ENCODE results near the gene EGFL7. TPM values are rescaled to one million over a fixed set of nuclear protein-coding genes. Genes with fewer than 3 reads are reported as not detected.

The EGFL7 gene
- total RNA-seq, 1 donor = 3.3 TPM

- H2AFZ ChIP-seq (ENCODE audit: low read length) = no peak overlapping the region
- H3K79me2 ChIP-seq (ENCODE audit: insufficient read depth, low read length) = no peaks in the 10 kb centered on the region
- DNase-seq (ENCODE audit: insufficient read length, low spot score, missing footprints) = no peak
- no peaks in the 10 kb centered on the region for H4K20me1 ChIP-seq (ENCODE audit: insufficient read depth, low read length)
- peaks cover 4% of the 10 kb centered on the region for H3K27me3 ChIP-seq (ENCODE audit: insufficient read depth, low read length)
- H3K4me1 ChIP-seq (ENCODE audit: insufficient read depth, low read length) = no peaks in the 10 kb centered on the region
- no peak overlapping the region for H3K27ac ChIP-seq (ENCODE audit: low read depth, low read length)
- no peak for TF ChIP-seq CTCF (IDR thresholded peaks at IDR 0.05; ENCODE audit: extremely low read depth, low read depth, low read length)
- no peaks in the 10 kb centered on the region for H3K9me3 ChIP-seq (ENCODE audit: low read depth, low read length)
- H3K36me3 ChIP-seq (ENCODE audit: insufficient read depth, low read length) = no peaks in the 10 kb centered on the region
- H3K4me3 ChIP-seq (ENCODE audit: insufficient read depth, low read length) = no peak overlapping the region
- H3K4me2 ChIP-seq (ENCODE audit: insufficient read depth, low read length) = no peak overlapping the region
Measured at GRCh38 chr9:136656183-136656738, 6.5 kb upstream of the EGFL7 start.

- Histone ChIP-seq H3K4me2 (ENCODE audit: insufficient read depth, low read length) (no peak overlapping the region), H3K27me3 (ENCODE audit: insufficient read depth, low read length) (peaks cover 4% of the 10 kb centered on the region), H3K9me3 (ENCODE audit: low read depth, low read length) (no peaks in the 10 kb centered on the region), H4K20me1 (ENCODE audit: insufficient read depth, low read length) (no peaks in the 10 kb centered on the region), H3K79me2 (ENCODE audit: insufficient read depth, low read length) (no peaks in the 10 kb centered on the region), H3K4me1 (ENCODE audit: insufficient read depth, low read length) (no peaks in the 10 kb centered on the region), H3K4me3 (ENCODE audit: insufficient read depth, low read length) (no peak overlapping the region), H3K27ac (ENCODE audit: low read depth, low read length) (no peak overlapping the region), H2AFZ (ENCODE audit: low read length) (no peak overlapping the region), H3K36me3 (ENCODE audit: insufficient read depth, low read length) (no peaks in the 10 kb centered on the region)
- no peak for DNase-seq (ENCODE audit: insufficient read length, low spot score, missing footprints)
- TF ChIP-seq CTCF (IDR thresholded peaks at IDR 0.05; ENCODE audit: extremely low read depth, low read depth, low read length) = no peak
Measured at GRCh38 chr9:136656795-136657611, 5.7 kb upstream of the EGFL7 start.

GRCh38 chr9:136657974-136658848 is 4.5 kb upstream of the EGFL7 start:
- Histone ChIP-seq H3K4me3 (ENCODE audit: insufficient read depth, low read length) (no peak overlapping the region), H4K20me1 (ENCODE audit: insufficient read depth, low read length) (no peaks in the 10 kb centered on the region), H3K4me1 (ENCODE audit: insufficient read depth, low read length) (no peaks in the 10 kb centered on the region), H2AFZ (ENCODE audit: low read length) (no peak overlapping the region), H3K9me3 (ENCODE audit: low read depth, low read length) (no peaks in the 10 kb centered on the region), H3K36me3 (ENCODE audit: insufficient read depth, low read length) (no peaks in the 10 kb centered on the region), H3K27ac (ENCODE audit: low read depth, low read length) (no peak overlapping the region), H3K4me2 (ENCODE audit: insufficient read depth, low read length) (no peak overlapping the region), H3K27me3 (ENCODE audit: insufficient read depth, low read length) (peaks cover 4% of the 10 kb centered on the region), H3K79me2 (ENCODE audit: insufficient read depth, low read length) (no peaks in the 10 kb centered on the region)
- TF ChIP-seq CTCF (IDR thresholded peaks at IDR 0.05; ENCODE audit: extremely low read depth, low read depth, low read length) = no peak
- no peak for DNase-seq (ENCODE audit: insufficient read length, low spot score, missing footprints)
